Measurements from ENCODE around the gene TGFA. TPM values are rescaled to one million over a fixed set of nuclear protein-coding genes. Genes with fewer than 3 reads are reported as not detected.

Gene TGFA
- total RNA-seq, 2 donors from 2014 or later = 2.0 to 3.2 TPM

GRCh38 chr2:70442301-70443077 is 111.1 kb downstream of the TGFA start:
- Histone ChIP-seq H3K27me3 (ENCODE audit: control insufficient read depth, insufficient read depth, low read length, poor library complexity, severe bottlenecking) (peaks cover under 1% of the 10 kb centered on the region), H3K9me3 (ENCODE audit: control insufficient read depth, low read length) (no peaks in the 10 kb centered on the region), H3K4me3 (ENCODE audit: low read length) (no peak overlapping the region), H3K4me1 (ENCODE audit: control insufficient read depth, insufficient read depth, low read length) (no peaks in the 10 kb centered on the region), H3K27ac (ENCODE audit: low read depth, low read length) (no peak overlapping the region), H3K36me3 (ENCODE audit: control insufficient read depth, insufficient read depth, low read length) (no peaks in the 10 kb centered on the region), H3K9ac (ENCODE audit: extremely low read depth, low read length, poor library complexity, severe bottlenecking) (no peak overlapping the region)
- Mint-ChIP-seq H3K4me1 (no peaks in the 10 kb centered on the region), H3K27me3 (ENCODE audit: insufficient read depth) (peaks cover 4% of the 10 kb centered on the region), H3K9me3 (no peaks in the 10 kb centered on the region), H3K4me3 (no peak overlapping the region), H3K36me3 (ENCODE audit: low read depth) (no peaks in the 10 kb centered on the region), H3K27ac (no peak overlapping the region)
- 79 to 89% methylated on average over 3 to 8 of the region's 8 CpGs for WGBS, 2 experiments (ENCODE audit: insufficient coverage in 1 of 2, insufficient read length in 1 of 2)
- no peak for DNase-seq
- TF ChIP-seq CTCF (conservative IDR thresholded peaks at IDR 0.05) = no peak

- peaks cover 4% of the 10 kb centered on the region for H3K27me3 Mint-ChIP-seq (ENCODE audit: insufficient read depth)
Measured at GRCh38 chr2:70440621-70441020, 113.0 kb downstream of the TGFA start.

GRCh38 chr2:70435138-70435537 is 118.5 kb downstream of the TGFA start:
- Mint-ChIP-seq H3K9me3 (peaks cover 2% of the 10 kb centered on the region), H3K36me3 (ENCODE audit: low read depth) (no peaks in the 10 kb centered on the region), H3K4me1 (no peaks in the 10 kb centered on the region), H3K27ac (no peak overlapping the region), H3K4me3 (no peak overlapping the region), H3K27me3 (ENCODE audit: insufficient read depth) (no peaks in the 10 kb centered on the region)
- Histone ChIP-seq H3K4me3 (ENCODE audit: low read length) (no peak overlapping the region), H3K36me3 (ENCODE audit: control insufficient read depth, insufficient read depth, low read length) (no peaks in the 10 kb centered on the region), H3K9me3 (ENCODE audit: control insufficient read depth, low read length) (no peaks in the 10 kb centered on the region), H3K27me3 (ENCODE audit: control insufficient read depth, insufficient read depth, low read length, poor library complexity, severe bottlenecking) (peaks cover 26% of the 10 kb centered on the region), H3K27ac (ENCODE audit: low read depth, low read length) (no peak overlapping the region), H3K9ac (ENCODE audit: extremely low read depth, low read length, poor library complexity, severe bottlenecking) (no peak overlapping the region), H3K4me1 (ENCODE audit: control insufficient read depth, insufficient read depth, low read length) (no peaks in the 10 kb centered on the region)
- no peak for DNase-seq
- WGBS, 2 experiments (ENCODE audit: insufficient coverage in 1 of 2, insufficient read length in 1 of 2) = 65 to 67% methylated on average over 1 of the region's 1 CpG
- TF ChIP-seq CTCF (conservative IDR thresholded peaks at IDR 0.05) = no peak

More at GRCh38 chr2:70440621-70441020, 113.0 kb downstream of the TGFA start:
- Mint-ChIP-seq H3K4me3 (no peak overlapping the region), H3K4me1 (no peaks in the 10 kb centered on the region), H3K36me3 (ENCODE audit: low read depth) (no peaks in the 10 kb centered on the region), H3K27ac (no peak overlapping the region), H3K9me3 (no peaks in the 10 kb centered on the region)
- Histone ChIP-seq H3K4me3 (ENCODE audit: low read length) (no peak overlapping the region), H3K4me1 (ENCODE audit: control insufficient read depth, insufficient read depth, low read length) (no peaks in the 10 kb centered on the region), H3K27me3 (ENCODE audit: control insufficient read depth, insufficient read depth, low read length, poor library complexity, severe bottlenecking) (peaks cover 19% of the 10 kb centered on the region), H3K36me3 (ENCODE audit: control insufficient read depth, insufficient read depth, low read length) (no peaks in the 10 kb centered on the region), H3K27ac (ENCODE audit: low read depth, low read length) (no peak overlapping the region), H3K9ac (ENCODE audit: extremely low read depth, low read length, poor library complexity, severe bottlenecking) (no peak overlapping the region), H3K9me3 (ENCODE audit: control insufficient read depth, low read length) (no peaks in the 10 kb centered on the region)
- no peak for DNase-seq
- TF ChIP-seq CTCF (conservative IDR thresholded peaks at IDR 0.05) = no peak
